ENCODE data around the gene SMG1.

SMG1 gene

DNA sequence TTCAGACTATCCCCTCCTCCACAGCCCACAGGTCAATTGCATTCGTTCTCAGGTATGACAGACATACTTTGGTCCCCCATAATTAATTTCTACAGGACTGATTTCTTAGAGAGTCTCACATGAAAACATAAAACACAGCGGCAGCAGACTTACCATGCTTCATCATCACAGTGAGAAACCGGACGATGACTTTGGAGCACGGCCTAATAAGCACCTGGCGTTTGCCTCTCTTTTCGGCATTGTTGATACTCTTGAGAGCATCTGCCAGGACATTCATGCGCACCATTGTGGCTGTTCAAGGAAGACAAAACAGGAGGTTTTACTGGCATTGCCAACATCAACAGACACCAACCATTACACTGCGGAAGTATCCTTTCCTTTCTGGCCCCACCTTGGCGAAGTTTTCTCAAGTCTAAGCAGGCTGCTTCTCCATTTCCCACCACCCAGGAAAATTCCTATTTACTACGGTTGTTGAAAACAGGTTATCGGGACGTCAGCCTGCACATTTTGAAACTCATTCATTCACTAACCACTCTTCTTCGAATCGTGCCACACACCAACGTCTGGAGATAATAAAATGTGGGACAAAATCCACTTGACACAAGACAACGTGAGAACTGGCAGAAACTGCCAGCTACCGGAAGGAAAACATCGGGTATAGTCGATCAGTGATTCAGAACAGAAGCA lies 137.2 kb downstream of the SMG1 start:
- Histone ChIP-seq H2AFZ (ENCODE audit: low read length) (no peak overlapping the region), H3K27ac (ENCODE audit: low read depth, low read length, poor library complexity, severe bottlenecking) (peak overlapping the region; percentile 47), H3K79me2 (ENCODE audit: insufficient read depth, low read length) (peaks cover 58% of the 10 kb centered on the region), H3K9ac (ENCODE audit: low read length) (peak overlapping the region; percentile 98), H3K9me3 (ENCODE audit: low read length) (no peaks in the 10 kb centered on the region), H3K4me3 (ENCODE audit: low read depth, low read length, poor library complexity, severe bottlenecking) (peak overlapping the region; percentile 98), H3K4me2 (ENCODE audit: low read length) (peak overlapping the region; percentile 79), H3K4me1 (ENCODE audit: insufficient read depth, low read length, severe bottlenecking) (peaks cover 46% of the 10 kb centered on the region), H3K27me3 (ENCODE audit: insufficient read depth, low read length) (no peaks in the 10 kb centered on the region), H4K20me1 (ENCODE audit: insufficient read depth, low read length) (peaks cover 5% of the 10 kb centered on the region; the same call in 1 of the 2 replicates), H3K9me2 (ENCODE audit: low read depth, low read length) (no peaks in the 10 kb centered on the region), H3F3A (ENCODE audit: insufficient read depth, low read length) (peaks cover 14% of the 10 kb centered on the region; the same call in 1 of the 2 replicates), H3K36me3 (ENCODE audit: insufficient read depth, low read length) (peaks cover 92% of the 10 kb centered on the region)
- TF ChIP-seq EZH2 (IDR thresholded peaks at IDR 0.05; ENCODE audit: borderline replicate concordance, low read length) = no peak
- TF ChIP-seq, protein P1, sequence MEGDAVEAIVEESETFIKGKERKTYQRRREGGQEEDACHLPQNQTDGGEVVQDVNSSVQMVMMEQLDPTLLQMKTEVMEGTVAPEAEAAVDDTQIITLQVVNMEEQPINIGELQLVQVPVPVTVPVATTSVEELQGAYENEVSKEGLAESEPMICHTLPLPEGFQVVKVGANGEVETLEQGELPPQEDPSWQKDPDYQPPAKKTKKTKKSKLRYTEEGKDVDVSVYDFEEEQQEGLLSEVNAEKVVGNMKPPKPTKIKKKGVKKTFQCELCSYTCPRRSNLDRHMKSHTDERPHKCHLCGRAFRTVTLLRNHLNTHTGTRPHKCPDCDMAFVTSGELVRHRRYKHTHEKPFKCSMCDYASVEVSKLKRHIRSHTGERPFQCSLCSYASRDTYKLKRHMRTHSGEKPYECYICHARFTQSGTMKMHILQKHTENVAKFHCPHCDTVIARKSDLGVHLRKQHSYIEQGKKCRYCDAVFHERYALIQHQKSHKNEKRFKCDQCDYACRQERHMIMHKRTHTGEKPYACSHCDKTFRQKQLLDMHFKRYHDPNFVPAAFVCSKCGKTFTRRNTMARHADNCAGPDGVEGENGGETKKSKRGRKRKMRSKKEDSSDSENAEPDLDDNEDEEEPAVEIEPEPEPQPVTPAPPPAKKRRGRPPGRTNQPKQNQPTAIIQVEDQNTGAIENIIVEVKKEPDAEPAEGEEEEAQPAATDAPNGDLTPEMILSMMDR (IDR thresholded peaks at IDR 0.05; ENCODE audit: low read length) = no peak

DNA sequence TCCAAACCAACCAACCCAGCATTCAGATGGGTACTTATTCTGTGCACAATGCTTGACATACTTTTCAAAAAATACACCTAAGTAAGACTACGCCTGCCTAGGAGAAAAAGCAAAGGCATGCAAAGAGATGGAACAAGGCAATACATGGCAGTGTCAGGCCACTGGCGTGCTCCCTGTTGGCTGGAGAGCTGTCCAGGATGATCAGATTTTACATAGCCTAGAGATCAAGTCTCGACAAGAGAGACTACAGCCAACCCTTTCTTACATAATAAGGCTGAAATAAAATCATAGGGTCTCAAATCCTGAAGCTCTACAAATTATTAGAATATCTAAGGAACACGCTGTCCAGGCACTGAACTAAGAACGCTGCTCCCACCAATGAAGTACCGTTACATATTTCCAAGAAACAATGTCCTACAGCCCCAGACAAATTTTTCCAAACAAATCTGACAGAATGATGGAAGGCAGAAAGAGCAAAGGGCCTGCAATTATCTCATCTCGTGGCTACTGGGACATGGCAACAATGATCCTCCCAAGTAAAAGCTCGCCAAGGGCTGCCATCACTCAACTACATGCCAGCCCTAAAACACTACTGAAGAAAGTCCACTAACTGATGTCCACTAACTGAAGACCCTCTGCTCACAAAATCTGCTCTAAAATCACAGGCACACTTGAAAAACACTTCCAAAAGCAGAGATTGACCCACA lies 141.1 kb downstream of the SMG1 start:
- Histone ChIP-seq H3K27ac (ENCODE audit: low read depth, low read length, poor library complexity, severe bottlenecking) (no peak overlapping the region), H3K4me2 (ENCODE audit: low read length) (peak overlapping the region; percentile 30), H3K9me2 (ENCODE audit: low read depth, low read length) (no peaks in the 10 kb centered on the region), H3K27me3 (ENCODE audit: insufficient read depth, low read length) (no peaks in the 10 kb centered on the region), H3K9me3 (ENCODE audit: low read length) (no peaks in the 10 kb centered on the region), H3K9ac (ENCODE audit: low read length) (no peak overlapping the region), H3K4me3 (ENCODE audit: low read depth, low read length, poor library complexity, severe bottlenecking) (peak overlapping the region; percentile 23), H3F3A (ENCODE audit: insufficient read depth, low read length) (0 out of 2 replicates have a peak, but pooled peaks cover 7% of the 10 kb centered on the region), H2AFZ (ENCODE audit: low read length) (no peak overlapping the region), H3K4me1 (ENCODE audit: insufficient read depth, low read length, severe bottlenecking) (peaks cover 42% of the 10 kb centered on the region), H4K20me1 (ENCODE audit: insufficient read depth, low read length) (peaks cover 5% of the 10 kb centered on the region; the same call in 1 of the 2 replicates), H3K36me3 (ENCODE audit: insufficient read depth, low read length) (peaks cover 75% of the 10 kb centered on the region), H3K79me2 (ENCODE audit: insufficient read depth, low read length) (peaks cover 57% of the 10 kb centered on the region)
- TF ChIP-seq, protein P1 (IDR thresholded peaks at IDR 0.05; ENCODE audit: low read length) = no peak
- no peak for TF ChIP-seq EZH2 (IDR thresholded peaks at IDR 0.05; ENCODE audit: borderline replicate concordance, low read length)

DNA sequence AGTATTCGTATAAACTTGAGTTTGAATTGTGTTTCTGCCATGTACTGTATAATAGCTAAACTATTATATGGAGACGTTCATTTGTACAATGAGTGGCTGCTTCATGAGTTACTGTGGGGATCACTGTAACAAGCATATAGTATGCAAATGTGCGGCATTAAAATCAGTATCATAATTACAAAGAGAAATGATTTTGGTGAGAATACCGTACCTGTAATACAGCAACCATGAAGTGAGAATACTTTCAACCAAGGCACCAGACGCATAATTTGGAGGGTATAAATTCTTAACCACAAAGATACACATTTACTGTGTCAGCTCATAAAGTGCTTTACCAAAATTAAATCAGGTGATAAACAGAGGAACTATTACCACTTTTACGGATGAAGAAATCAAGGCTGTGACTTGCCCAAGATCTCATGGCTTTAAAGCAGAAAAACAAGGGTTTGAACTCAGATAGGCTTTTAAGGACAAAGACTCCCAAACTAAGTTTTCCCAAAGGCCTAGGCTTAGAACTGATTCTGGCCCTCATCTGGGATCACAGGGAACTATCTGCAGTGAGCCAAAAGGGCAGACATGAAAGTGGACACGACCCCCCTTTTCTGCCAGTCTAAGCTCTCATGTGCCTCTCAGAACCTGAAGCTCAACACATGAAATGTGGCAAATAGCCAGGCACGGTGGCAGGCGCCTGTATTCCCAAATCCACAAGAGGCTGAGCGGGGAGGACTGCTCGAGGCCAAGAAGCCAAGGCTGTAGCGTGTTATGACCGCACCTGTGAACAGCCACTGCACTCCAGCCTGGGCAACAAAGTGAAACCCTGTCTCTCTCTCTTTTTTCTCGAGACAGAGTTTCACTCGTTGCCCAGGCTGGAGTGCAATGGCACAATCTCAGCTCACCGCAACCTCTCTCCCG lies 142.5 kb downstream of the SMG1 start:
- TF ChIP-seq EZH2 (IDR thresholded peaks at IDR 0.05; ENCODE audit: borderline replicate concordance, low read length) = no peak
- TF ChIP-seq, protein P1 (IDR thresholded peaks at IDR 0.05; ENCODE audit: low read length) = no peak
- H3K9me3 ChIP-seq (ENCODE audit: low read length) = no peaks in the 10 kb centered on the region
- H3K27me3 ChIP-seq (ENCODE audit: insufficient read depth, low read length) = no peaks in the 10 kb centered on the region
- H4K20me1 ChIP-seq (ENCODE audit: insufficient read depth, low read length) = peaks cover 5% of the 10 kb centered on the region; the same call in 1 of the 2 replicates
- no peak overlapping the region for H3K4me2 ChIP-seq (ENCODE audit: low read length)
- H3K9me2 ChIP-seq (ENCODE audit: low read depth, low read length) = no peaks in the 10 kb centered on the region
- no peak overlapping the region for H3K9ac ChIP-seq (ENCODE audit: low read length)
- H3K4me3 ChIP-seq (ENCODE audit: low read depth, low read length, poor library complexity, severe bottlenecking) = no peak overlapping the region
- 0 out of 2 replicates have a peak, but pooled peaks cover 7% of the 10 kb centered on the region for H3F3A ChIP-seq (ENCODE audit: insufficient read depth, low read length)
- H3K79me2 ChIP-seq (ENCODE audit: insufficient read depth, low read length) = peaks cover 44% of the 10 kb centered on the region
- no peak overlapping the region for H2AFZ ChIP-seq (ENCODE audit: low read length)
- H3K4me1 ChIP-seq (ENCODE audit: insufficient read depth, low read length, severe bottlenecking) = peaks cover 39% of the 10 kb centered on the region
- H3K36me3 ChIP-seq (ENCODE audit: insufficient read depth, low read length) = peaks cover 63% of the 10 kb centered on the region
- no peak overlapping the region for H3K27ac ChIP-seq (ENCODE audit: low read depth, low read length, poor library complexity, severe bottlenecking)

Measured in OCI-LY1 (cell line).